Ramos (cell line): ENCODE data around the gene TNFSF9.
"Not testable (repeated sequence)": the region's sequence is repeated elsewhere in the genome, so short reads cannot be mapped to it uniquely, and the experiment has no call there.

ENCODE experiments used
- in situ Hi-C: fragments of 300-500 bp; cut with MboI; formaldehyde crosslinking; loops from one replicate; pipeline ENCODE4 v1.14.3; 2022; ENCODE audit warnings: low sequenced_read_pairs; ENCODE audit not compliant: unreplicated experiment

Gene TNFSF9

GRCh38 chr19:6503407-6504201 is 27.2 kb upstream of the TNFSF9 start:
- in situ Hi-C loops, result no loop called here

- in situ Hi-C loops, result not testable (repeated sequence)
Observed at GRCh38 chr19:6508028-6508771, 22.6 kb upstream of the TNFSF9 start.

GRCh38 chr19:6509118-6509971 is 21.5 kb upstream of the TNFSF9 start:
- in situ Hi-C loops, result no loop called here

GRCh38 chr19:6510618-6511017 is 20.2 kb upstream of the TNFSF9 start:
- in situ Hi-C loops, result loop anchor here (10.0 kb wide), 1 partner anchor 224 kb away; the partner anchor contains the start of genes GPR108 and TRIP10

DNA sequence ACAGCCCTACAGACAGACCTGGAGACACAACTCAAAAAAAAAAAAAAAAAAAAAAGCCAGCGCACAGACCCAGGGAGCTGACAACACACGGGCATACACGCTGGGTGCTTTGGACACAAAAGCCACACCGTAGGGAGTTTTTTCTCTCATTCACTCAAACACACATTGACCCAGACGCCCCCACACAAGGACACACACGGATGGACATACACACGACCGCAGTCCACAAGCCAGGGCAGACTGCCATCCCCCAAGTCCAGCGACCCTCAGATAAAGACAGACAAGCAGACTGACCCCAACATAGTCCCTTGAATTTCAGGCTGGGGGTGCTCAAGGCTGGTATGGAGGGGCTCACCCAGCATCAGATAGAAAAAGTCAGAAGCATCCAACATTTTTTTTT is 16.7 kb upstream of the TNFSF9 start:
- in situ Hi-C loops, result loop anchor here (10.0 kb wide), 1 partner anchor 221 kb away; the partner anchor contains the start of genes GPR108 and TRIP10

- in situ Hi-C loops, result loop anchor here (5.0 to 10.0 kb wide), 3 partner anchors 117 to 347 kb away; partner anchors contain the start of genes GPR108 and TRIP10
Observed at GRCh38 chr19:6514926-6515544, 15.8 kb upstream of the TNFSF9 start.

- in situ Hi-C loops, result loop anchor here (5.0 to 10.0 kb wide), 3 partner anchors 116 to 346 kb away; partner anchors contain the start of genes GPR108 and TRIP10
Observed at GRCh38 chr19:6516018-6516658, 14.7 kb upstream of the TNFSF9 start.

DNA sequence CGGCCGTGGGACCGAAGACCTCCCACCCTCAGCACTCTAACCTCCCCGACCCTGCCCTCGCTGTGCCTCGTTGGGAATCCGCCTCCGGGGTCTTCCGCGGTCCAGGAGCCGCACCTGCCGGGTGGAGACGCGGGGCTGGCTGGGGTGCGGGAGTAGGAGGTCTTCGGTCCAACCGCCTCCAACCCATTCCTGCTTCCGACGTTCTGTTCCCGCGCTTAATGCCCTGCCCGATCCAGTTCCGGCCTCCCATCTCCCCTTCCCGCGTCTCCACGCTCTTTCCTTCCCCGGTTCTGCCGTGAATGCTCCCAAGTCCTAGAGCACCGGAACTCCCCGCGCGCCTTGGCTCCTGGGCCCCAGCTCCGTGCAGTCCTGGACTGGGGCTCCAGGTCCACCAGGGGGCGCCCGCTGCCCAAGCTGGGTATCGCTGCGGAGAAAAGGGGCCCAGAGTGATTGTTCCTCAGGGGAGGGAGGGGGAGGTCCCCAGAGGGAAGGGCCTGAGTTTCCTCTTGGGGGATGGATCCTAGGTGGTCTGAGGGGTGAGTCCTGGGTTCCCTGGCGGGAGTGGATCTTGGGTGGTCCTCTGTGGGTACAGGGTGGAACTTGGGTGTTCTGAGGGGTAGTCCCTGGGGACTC is 14.1 kb upstream of the TNFSF9 start:
- in situ Hi-C loops, result loop anchor here (5.0 to 10.0 kb wide), 3 partner anchors 116 to 346 kb away; partner anchors contain the start of genes GPR108 and TRIP10

- in situ Hi-C loops, result loop anchor here (5.0 to 10.0 kb wide), 3 partner anchors 114 to 344 kb away; partner anchors contain the start of genes GPR108 and TRIP10
Observed at GRCh38 chr19:6518145-6518911, 12.5 kb upstream of the TNFSF9 start.

GRCh38 chr19:6519289-6519688 is 11.5 kb upstream of the TNFSF9 start:
- in situ Hi-C loops, result loop anchor here (5.0 to 10.0 kb wide), 3 partner anchors 113 to 343 kb away; partner anchors contain the start of genes GPR108 and TRIP10

DNA sequence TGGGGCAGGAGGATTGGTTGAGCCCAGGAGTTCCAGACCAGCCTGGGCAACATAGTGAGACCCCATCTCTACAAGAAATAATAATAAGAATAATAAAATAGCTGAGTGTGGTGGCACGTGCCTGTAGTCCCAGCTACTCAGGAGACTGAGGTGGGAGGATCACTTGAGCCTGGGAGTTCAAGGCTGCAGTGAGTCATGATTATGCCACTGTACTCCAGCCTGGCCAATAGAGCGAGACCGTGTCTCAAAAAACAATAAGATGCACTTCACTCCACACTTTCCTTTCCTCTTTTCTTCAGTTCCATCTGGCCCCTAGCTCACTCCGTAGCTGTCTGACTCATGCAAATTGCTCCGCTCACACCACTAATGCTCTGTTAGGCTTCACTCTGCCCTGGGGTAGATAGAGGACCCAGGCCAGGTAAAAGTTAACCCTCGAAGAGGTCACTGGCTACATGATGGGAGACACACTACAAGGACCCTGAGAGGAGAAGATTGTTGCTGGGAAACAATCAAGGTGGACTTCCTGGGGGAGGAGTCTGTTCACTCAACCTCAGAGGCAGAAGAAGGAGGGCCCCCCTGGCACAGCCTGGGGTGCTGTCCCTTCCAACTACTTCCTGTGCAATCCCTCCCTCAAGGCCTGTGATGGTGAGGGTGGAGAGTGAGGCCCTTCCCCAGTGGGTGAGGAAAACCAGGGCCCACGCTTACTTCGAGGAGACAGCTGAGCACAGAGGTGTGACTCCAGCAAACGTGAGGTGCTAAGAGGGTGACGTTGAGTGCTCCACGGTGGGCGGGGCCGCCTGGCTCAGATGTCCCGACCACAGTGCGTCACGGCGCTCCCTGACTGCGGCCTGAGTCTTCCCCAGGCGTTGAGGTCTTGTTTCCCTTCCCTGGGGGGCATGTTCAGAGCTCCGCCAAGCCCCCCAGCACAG is 8.8 kb upstream of the TNFSF9 start:
- in situ Hi-C loops, result loop anchor here (5.0 kb wide), 1 partner anchor 65 kb away; no protein-coding TSS in a partner anchor

DNA sequence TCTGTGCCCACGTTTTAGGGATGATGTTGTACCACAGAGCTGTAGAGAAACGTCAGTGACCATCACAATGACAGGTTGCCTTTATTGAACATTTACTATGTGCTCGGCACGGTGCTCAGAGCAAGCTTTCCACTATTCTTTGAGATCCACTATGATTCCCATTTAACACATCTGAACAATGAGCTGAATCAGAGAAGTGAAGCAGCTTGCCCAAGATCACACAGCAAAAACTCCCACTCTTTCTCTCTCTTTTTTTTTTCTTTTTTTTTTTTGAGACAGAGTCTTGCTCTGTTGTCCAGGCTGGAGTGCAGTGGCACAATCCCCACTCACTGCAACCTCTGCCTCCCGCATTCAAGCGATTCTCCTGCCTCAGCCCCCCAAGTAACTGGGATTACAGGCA is 8.1 kb upstream of the TNFSF9 start:
- in situ Hi-C loops, result loop anchor here (5.0 kb wide), 1 partner anchor 65 kb away; no protein-coding TSS in a partner anchor

- in situ Hi-C loops, result loop anchor here (5.0 kb wide), 1 partner anchor 63 kb away; no protein-coding TSS in a partner anchor
Observed at GRCh38 chr19:6524311-6524710, 6.5 kb upstream of the TNFSF9 start.

DNA sequence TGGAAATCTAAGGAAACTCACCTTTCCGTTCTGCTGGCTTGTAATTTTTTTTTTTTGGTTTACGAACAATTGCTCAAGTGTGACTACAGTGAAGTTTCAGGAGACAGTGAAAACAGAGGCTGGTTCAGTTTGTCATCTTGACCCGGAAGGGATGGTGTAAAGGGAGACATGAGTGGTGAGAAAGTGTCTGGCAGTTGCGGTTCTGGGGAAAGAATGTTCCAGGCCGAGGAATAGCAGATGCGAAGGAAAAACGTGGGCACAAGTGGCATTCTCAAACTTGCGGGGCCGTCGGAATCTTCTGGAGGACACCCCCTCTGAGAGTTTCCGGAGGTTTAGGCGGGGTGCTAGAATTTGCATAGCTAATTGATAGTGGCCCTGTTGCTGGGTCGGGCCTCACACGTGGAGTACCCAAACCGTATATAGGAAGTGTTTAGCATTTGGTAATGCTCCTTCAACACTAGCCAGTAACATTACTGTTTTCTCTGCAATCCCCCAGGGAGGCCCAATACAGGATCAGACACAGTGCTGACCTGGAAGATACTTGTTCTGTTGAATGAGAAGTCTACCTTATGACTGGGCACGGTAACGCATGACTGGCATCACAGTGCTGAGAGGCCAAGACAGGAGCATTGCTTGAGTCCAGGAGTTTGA is 2.8 kb upstream of the TNFSF9 start:
- in situ Hi-C loops, result no loop called here

- in situ Hi-C loops, result no loop called here
Observed at GRCh38 chr19:6528544-6529121, 2.2 kb upstream of the TNFSF9 start.

GRCh38 chr19:6529351-6529750 is 1.5 kb upstream of the TNFSF9 start:
- in situ Hi-C loops, result no loop called here
